ENCODE measurements around the gene FAR1.

DNA sequence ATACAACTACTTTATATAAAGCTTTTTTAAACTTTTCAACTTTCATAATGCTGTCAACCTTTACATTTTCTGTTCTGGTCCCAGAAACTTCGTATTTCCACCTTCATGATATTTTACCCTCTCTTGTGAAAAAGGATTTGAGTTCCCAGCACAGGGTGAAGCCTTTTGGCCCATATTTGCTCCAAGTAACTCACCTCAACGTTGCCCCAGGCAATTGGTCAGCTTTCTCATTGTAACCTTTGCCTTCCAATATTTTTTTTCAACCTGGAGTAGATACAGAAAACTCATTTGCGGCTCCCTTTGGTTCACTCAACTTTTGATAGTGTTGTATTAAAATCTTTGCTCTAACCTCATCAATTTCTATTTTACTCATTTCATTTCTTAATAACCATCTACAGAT is 21.1 kb upstream of the FAR1 start:
- TF ChIP-seq POLR2AphosphoS5 (IDR thresholded peaks at IDR 0.05): no peak
- no peak for TF ChIP-seq EZH2 (IDR thresholded peaks at IDR 0.05; ENCODE audit: borderline replicate concordance, insufficient read depth, low read length, poor library complexity, severe bottlenecking)
- TF ChIP-seq, protein P1, sequence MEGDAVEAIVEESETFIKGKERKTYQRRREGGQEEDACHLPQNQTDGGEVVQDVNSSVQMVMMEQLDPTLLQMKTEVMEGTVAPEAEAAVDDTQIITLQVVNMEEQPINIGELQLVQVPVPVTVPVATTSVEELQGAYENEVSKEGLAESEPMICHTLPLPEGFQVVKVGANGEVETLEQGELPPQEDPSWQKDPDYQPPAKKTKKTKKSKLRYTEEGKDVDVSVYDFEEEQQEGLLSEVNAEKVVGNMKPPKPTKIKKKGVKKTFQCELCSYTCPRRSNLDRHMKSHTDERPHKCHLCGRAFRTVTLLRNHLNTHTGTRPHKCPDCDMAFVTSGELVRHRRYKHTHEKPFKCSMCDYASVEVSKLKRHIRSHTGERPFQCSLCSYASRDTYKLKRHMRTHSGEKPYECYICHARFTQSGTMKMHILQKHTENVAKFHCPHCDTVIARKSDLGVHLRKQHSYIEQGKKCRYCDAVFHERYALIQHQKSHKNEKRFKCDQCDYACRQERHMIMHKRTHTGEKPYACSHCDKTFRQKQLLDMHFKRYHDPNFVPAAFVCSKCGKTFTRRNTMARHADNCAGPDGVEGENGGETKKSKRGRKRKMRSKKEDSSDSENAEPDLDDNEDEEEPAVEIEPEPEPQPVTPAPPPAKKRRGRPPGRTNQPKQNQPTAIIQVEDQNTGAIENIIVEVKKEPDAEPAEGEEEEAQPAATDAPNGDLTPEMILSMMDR (IDR thresholded peaks at IDR 0.05; ENCODE audit: poor library complexity, severe bottlenecking): no peak
- TF ChIP-seq, protein P2, sequence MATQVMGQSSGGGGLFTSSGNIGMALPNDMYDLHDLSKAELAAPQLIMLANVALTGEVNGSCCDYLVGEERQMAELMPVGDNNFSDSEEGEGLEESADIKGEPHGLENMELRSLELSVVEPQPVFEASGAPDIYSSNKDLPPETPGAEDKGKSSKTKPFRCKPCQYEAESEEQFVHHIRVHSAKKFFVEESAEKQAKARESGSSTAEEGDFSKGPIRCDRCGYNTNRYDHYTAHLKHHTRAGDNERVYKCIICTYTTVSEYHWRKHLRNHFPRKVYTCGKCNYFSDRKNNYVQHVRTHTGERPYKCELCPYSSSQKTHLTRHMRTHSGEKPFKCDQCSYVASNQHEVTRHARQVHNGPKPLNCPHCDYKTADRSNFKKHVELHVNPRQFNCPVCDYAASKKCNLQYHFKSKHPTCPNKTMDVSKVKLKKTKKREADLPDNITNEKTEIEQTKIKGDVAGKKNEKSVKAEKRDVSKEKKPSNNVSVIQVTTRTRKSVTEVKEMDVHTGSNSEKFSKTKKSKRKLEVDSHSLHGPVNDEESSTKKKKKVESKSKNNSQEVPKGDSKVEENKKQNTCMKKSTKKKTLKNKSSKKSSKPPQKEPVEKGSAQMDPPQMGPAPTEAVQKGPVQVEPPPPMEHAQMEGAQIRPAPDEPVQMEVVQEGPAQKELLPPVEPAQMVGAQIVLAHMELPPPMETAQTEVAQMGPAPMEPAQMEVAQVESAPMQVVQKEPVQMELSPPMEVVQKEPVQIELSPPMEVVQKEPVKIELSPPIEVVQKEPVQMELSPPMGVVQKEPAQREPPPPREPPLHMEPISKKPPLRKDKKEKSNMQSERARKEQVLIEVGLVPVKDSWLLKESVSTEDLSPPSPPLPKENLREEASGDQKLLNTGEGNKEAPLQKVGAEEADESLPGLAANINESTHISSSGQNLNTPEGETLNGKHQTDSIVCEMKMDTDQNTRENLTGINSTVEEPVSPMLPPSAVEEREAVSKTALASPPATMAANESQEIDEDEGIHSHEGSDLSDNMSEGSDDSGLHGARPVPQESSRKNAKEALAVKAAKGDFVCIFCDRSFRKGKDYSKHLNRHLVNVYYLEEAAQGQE (IDR thresholded peaks at IDR 0.05; ENCODE audit: borderline replicate concordance): no peak
- no peak for TF ChIP-seq EP300 (conservative IDR thresholded peaks at IDR 0.05; ENCODE audit: poor library complexity, severe bottlenecking)
- TF ChIP-seq MXI1 (conservative IDR thresholded peaks at IDR 0.05; ENCODE audit: poor library complexity, severe bottlenecking): no peak
- no peak for TF ChIP-seq RAD21 (conservative IDR thresholded peaks at IDR 0.05)
- TF ChIP-seq SMC3 (conservative IDR thresholded peaks at IDR 0.05; ENCODE audit: poor library complexity): no peak
